Endothelial cell of umbilical vein (primary cell): ENCODE measurements around the gene BARX1. TPM values are rescaled to one million over a fixed set of nuclear protein-coding genes. Genes with fewer than 3 reads are reported as not detected.

ENCODE experiments used
- BruUV-seq: library from RNA; stranded (reverse); fragments of 400-500 nt; replicated peaks from 2 replicates; lab custom pipeline; 2021; lab: Mats Ljungman, UMichigan
- CTCF ChIA-PET: fragments of 300-600, 350-600 bp; sonication (Branson Sonifier 250); formaldehyde crosslinking; loops from one replicate; lab custom pipeline; 2021; ENCODE audit warnings: antibody characterized with exemption, inconsistent platforms; lab: Charles Lee
- POLR2A ChIA-PET: fragments of 300-600, 350-600 bp; sonication (Branson Sonifier 250); formaldehyde crosslinking; loops from one replicate; lab custom pipeline; 2021; ENCODE audit warnings: antibody characterized with exemption, inconsistent platforms; lab: Charles Lee
- DNase-seq: peaks from one replicate; pipeline ENCODE4 v3.0.0-alpha.2; 2011; ENCODE audit warnings: low read depth, low spot score
- FAIRE-seq: peaks from 2 replicates; lab custom pipeline; 2011; peaks lifted over from hg19 to GRCh38; lab: Jason Lieb, UNC
- H2AFZ ChIP-seq: 2 replicates; pipeline ENCODE4 v1.6.0; 2012; ENCODE audit warnings: low read depth, low read length, control low read depth, inconsistent platforms
- H3K27ac ChIP-seq: 2 replicates; pipeline ENCODE4 v1.5.1; 2011; ENCODE audit warnings: low read depth, mild to moderate bottlenecking, control low read depth, low read length, moderate library complexity; ENCODE audit not compliant: insufficient read depth
- H3K27me3 ChIP-seq, 2 experiments: 2 replicates each; pipeline versions ENCODE4 v1.6.0 to v1.6.1; 2011; ENCODE audit warnings: low read length in 2 of 2, mixed read lengths in 1 of 2; ENCODE audit not compliant: control insufficient read depth in 2 of 2, insufficient read depth in 2 of 2
- H3K36me3 ChIP-seq, 2 experiments: 2 replicates in 1 of 2; 3 replicates in 1 of 2; pipeline ENCODE4 v1.5.1; 2011; ENCODE audit warnings: low read length in 2 of 2, mild to moderate bottlenecking in 1 of 2, moderate library complexity in 1 of 2; ENCODE audit not compliant: control insufficient read depth in 2 of 2, insufficient read depth in 2 of 2; ENCODE audit errors: extremely low read depth in 1 of 2
- H3K4me1 ChIP-seq: 3 replicates; pipeline ENCODE4 v1.5.1; 2011; ENCODE audit warnings: mild to moderate bottlenecking, low read length; ENCODE audit not compliant: control insufficient read depth, insufficient read depth; ENCODE audit errors: extremely low read depth
- H3K4me2 ChIP-seq: 2 replicates; pipeline ENCODE4 v1.6.1; 2011; ENCODE audit warnings: low read length, control low read depth, mixed read lengths; ENCODE audit not compliant: insufficient read depth
- H3K4me3 ChIP-seq, 3 experiments: fragments of 200-600 bp in 1 of 3; sonication (generic), shearing (Covaris generic) in 1 of 3; replicated peaks in 1 of 3; 2 replicates each; pipeline ENCODE4 v1.5.1; 2011 to 2016; ENCODE audit warnings: control low read depth in 3 of 3, low read length in 3 of 3, mild to moderate bottlenecking in 2 of 3, inconsistent platforms in 1 of 3, low read depth in 1 of 3, moderate library complexity in 1 of 3; ENCODE audit not compliant: insufficient read depth in 1 of 3
- H3K79me2 ChIP-seq: 2 replicates; pipeline ENCODE4 v1.6.0; 2012; ENCODE audit warnings: low read length, inconsistent platforms; ENCODE audit not compliant: control insufficient read depth, insufficient read depth
- H3K9ac ChIP-seq: replicated peaks from 2 replicates; pipeline ENCODE3; 2011; ENCODE audit warnings: low read length, control low read depth; ENCODE audit not compliant: insufficient read depth; ENCODE audit errors: extremely low read depth
- H3K9me1 ChIP-seq: replicated peaks from 3 replicates; pipeline ENCODE4 v1.6.0; 2011; ENCODE audit warnings: mild to moderate bottlenecking, low read length; ENCODE audit not compliant: control insufficient read depth, insufficient read depth; ENCODE audit errors: extremely low read depth
- H3K9me3 ChIP-seq: replicated peaks from 2 replicates; pipeline ENCODE4 v1.5.1; 2012; ENCODE audit warnings: low read length, inconsistent platforms; ENCODE audit not compliant: control insufficient read depth, insufficient read depth
- H4K20me1 ChIP-seq: replicated peaks from 2 replicates; pipeline ENCODE3; 2011; ENCODE audit warnings: mild to moderate bottlenecking, low read length; ENCODE audit not compliant: control insufficient read depth, insufficient read depth; ENCODE audit errors: extremely low read depth
- EZH2 ChIP-seq: IDR thresholded peaks from 2 replicates; pipeline ENCODE4 v1.6.1; 2012; ENCODE audit warnings: borderline replicate concordance, low read depth, mild to moderate bottlenecking, moderate library complexity, low read length, inconsistent platforms; ENCODE audit not compliant: severe bottlenecking
- FOS ChIP-seq: IDR thresholded peaks from 2 replicates; pipeline ENCODE4 v1.6.1; 2011; ENCODE audit warnings: mild to moderate bottlenecking, low read length, moderate library complexity, borderline replicate concordance; ENCODE audit not compliant: insufficient read depth
- GATA2 ChIP-seq: IDR thresholded peaks from 2 replicates; pipeline ENCODE4 v1.7.0; 2011; ENCODE audit warnings: low read depth, mild to moderate bottlenecking, moderate library complexity, mixed read lengths, low read length; ENCODE audit not compliant: insufficient read length, insufficient read depth
- JUN ChIP-seq: IDR thresholded peaks from 2 replicates; pipeline ENCODE4 v1.6.1; 2011; ENCODE audit warnings: borderline replicate concordance, low read depth; ENCODE audit not compliant: insufficient read length, insufficient read depth
- MAX ChIP-seq: IDR thresholded peaks from 2 replicates; pipeline ENCODE4 v1.6.1; 2011; ENCODE audit not compliant: insufficient read depth, insufficient read length
- MYC ChIP-seq: IDR thresholded peaks from one replicate; pipeline ENCODE4 v1.6.1; 2011; ENCODE audit warnings: mild to moderate bottlenecking, low read depth, low read length
- POLR2A ChIP-seq: IDR thresholded peaks from 2 replicates; pipeline ENCODE4 v1.6.1; 2012; ENCODE audit warnings: low read depth, mild to moderate bottlenecking, control low read depth, low read length
- POLR2AphosphoS5 ChIP-seq: IDR thresholded peaks from 2 replicates; pipeline ENCODE4 v1.6.1; 2012; ENCODE audit warnings: low read depth, mild to moderate bottlenecking, control low read depth, low read length, moderate library complexity; ENCODE audit not compliant: insufficient read depth
- dilution Hi-C: fragments of 300-500 bp; cut with MboI; formaldehyde crosslinking; loops from one replicate; pipeline ENCODE4 v1.15.0; 2019; ENCODE audit warnings: low sequenced_read_pairs; ENCODE audit not compliant: extremely low pct_ligation_motif_present
- intact Hi-C: fragments of 100-400 bp; cut with micrococcal nuclease; formaldehyde crosslinking; loops from one replicate; pipeline ENCODE4 v1.10.0; 2022
- polyA plus RNA-seq, 4 experiments: library from polyadenylated mRNA; depleted of rRNA in 3 of 4; stranded (reverse) in 3 of 4; unstranded in 1 of 4; fragments of >200 nt; gene quantifications; 2 replicates each; pipeline versions ENCODE4 v1.2.1 to v1.2.3, GENCODE V29; 2011 to 2012; ENCODE audit warnings: missing spikeins in 1 of 4
- total RNA-seq: library from RNA; stranded (reverse); gene quantifications from 2 replicates; pipeline ENCODE4 v1.2.3, GENCODE V29; 2021
- TF ChIP-seq, protein P1 (sequence below), 2 donors: IDR thresholded peaks; 1 replicate in 1 of 2; 2 replicates in 1 of 2; pipeline ENCODE4 v1.5.1; 2011; ENCODE audit warnings: low read length in 2 of 2, mild to moderate bottlenecking in 2 of 2, moderate library complexity in 2 of 2, control low read depth in 1 of 2, inconsistent platforms in 1 of 2, low read depth in 1 of 2; ENCODE audit not compliant: insufficient read depth in 1 of 2; ENCODE audit errors: extremely low read depth in 1 of 2

The BARX1 gene
- total and polyA plus RNA-seq, 2 donors (not counting 3 experiments of a cell fraction or from before 2014, with no cell fraction given): not detected

DNA sequence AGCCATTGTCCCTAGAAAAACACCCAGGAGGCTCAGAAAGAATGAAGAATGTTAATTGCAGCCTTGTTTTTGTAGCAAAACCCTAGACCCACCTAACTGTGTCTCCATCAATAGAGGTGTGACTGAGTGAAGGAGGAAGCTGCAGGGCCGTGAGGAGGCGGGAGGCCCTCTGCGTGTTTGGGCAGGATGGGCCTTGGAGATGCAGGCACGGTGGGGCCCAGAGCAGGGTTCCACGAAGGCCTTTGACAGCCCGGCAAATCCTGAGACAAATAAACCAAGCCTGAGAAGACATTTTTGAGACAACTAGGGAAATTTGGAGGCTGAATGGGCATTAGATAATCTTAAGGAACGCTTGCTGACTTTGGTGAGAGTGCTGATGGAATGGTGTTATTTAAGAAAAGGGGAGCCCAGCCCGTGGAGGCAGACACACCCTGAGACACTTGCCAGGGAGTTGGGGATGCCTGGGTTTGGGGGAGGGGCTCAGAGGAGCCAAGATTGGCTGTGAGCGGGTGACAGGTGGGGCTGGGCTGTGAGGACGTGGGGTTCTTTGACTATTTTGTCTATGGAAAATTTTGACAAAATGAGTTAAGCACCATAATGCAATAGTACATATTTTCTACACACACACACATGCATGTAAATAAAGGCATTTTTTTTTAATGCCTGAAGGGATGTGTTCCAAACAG lies 48.8 kb downstream of the BARX1 start:
- H3K9ac ChIP-seq: no peak overlapping the region
- H3K9me1 ChIP-seq: no peaks in the 10 kb centered on the region
- H2AFZ ChIP-seq: no peak overlapping the region
- ChIA-PET CTCF (no interaction called here), POLR2A (no interaction called here)
- no peaks in the 10 kb centered on the region for H3K27me3 ChIP-seq
- no peak for FAIRE-seq
- no peak overlapping the region for H3K4me3 ChIP-seq
- intact Hi-C loops (no loop called here), dilution Hi-C loops (no loop called here)
- no peaks in the 10 kb centered on the region for H3K79me2 ChIP-seq
- no peak overlapping the region for H3K27ac ChIP-seq
- TF ChIP-seq JUN (no peak), POLR2A (no peak), MAX (no peak), EZH2 (no peak), FOS (no peak), POLR2AphosphoS5 (no peak), GATA2 (no peak), MYC (no peak)
- TF ChIP-seq, protein P1, sequence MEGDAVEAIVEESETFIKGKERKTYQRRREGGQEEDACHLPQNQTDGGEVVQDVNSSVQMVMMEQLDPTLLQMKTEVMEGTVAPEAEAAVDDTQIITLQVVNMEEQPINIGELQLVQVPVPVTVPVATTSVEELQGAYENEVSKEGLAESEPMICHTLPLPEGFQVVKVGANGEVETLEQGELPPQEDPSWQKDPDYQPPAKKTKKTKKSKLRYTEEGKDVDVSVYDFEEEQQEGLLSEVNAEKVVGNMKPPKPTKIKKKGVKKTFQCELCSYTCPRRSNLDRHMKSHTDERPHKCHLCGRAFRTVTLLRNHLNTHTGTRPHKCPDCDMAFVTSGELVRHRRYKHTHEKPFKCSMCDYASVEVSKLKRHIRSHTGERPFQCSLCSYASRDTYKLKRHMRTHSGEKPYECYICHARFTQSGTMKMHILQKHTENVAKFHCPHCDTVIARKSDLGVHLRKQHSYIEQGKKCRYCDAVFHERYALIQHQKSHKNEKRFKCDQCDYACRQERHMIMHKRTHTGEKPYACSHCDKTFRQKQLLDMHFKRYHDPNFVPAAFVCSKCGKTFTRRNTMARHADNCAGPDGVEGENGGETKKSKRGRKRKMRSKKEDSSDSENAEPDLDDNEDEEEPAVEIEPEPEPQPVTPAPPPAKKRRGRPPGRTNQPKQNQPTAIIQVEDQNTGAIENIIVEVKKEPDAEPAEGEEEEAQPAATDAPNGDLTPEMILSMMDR (IDR thresholded peaks at IDR 0.05; ENCODE audit: extremely low read depth in 1 of 2, insufficient read depth in 1 of 2, low read depth in 1 of 2, low read length in 2 of 2): no peak
- no peaks in the 10 kb centered on the region for H3K36me3 ChIP-seq
- no peaks in the 10 kb centered on the region for H4K20me1 ChIP-seq
- BruUV-seq: no TSS peak
- H3K4me1 ChIP-seq: no peaks in the 10 kb centered on the region
- no peak for DNase-seq
- H3K4me2 ChIP-seq: no peak overlapping the region
- H3K9me3 ChIP-seq: no peaks in the 10 kb centered on the region
